NCI-H2196 treated with DMSO at 0.1 percent for 48 hours (cell line): ENCODE data around the gene FRY.
"Not testable (repeated sequence)": the region's sequence is repeated elsewhere in the genome, so short reads cannot be mapped to it uniquely, and the experiment has no call there.

ENCODE experiments used
- DNase-seq: peaks from one replicate; lab custom pipeline; 2025; ENCODE audit not compliant: unreplicated experiment; lab: John Stamatoyannopoulos, UW

FRY gene

DNA sequence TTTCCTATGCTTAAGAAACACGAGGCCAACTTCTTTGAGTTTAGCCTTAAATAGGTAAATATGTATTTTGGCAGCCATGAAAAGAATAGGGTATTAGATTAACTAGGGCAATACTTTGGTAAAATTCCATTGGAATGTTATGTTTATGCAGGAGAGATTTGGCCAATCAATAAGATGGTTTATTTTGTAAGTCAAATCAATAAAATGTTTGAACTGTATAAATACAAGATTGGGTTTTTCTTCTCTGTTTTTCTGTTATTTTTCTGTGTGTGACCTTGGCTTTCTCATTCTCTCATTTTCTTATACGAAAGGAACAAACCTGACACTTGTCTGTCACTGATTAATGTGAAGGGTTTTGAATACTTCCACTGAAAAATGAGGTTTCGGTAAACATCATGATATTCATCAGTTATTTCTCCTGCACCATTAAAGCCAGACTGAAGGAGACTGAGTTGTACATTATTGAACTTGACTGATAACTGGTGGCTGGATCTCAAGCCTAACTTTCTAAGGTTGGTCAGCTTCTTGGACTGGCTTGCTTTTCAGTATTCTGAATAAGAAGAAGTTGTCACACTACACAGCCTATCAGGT lies 8.6 kb downstream of the FRY start:
- DNase-seq: no peak

- DNase-seq: no peak
Observed at GRCh38 chr13:32040689-32041088, 9.1 kb downstream of the FRY start.

DNA sequence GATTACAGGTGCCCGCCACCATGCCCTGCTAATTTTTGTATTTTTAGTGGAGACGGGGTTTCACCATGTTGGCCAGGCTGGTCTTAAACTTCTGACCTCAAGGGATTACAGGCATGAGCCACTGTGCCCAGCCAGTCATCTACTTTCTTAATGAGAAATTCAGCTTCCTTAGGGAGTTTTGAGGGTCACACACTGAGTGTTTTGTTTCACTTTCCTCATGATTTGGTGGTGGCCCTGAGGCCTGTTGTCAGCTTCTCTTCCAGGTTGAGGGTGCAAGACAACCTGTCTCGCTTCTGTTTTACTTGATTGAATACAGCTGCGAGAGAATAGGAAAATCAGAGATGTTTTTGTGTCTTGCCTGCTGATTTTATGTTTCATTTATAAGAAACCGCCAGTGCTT lies 9.9 kb downstream of the FRY start:
- no peak for DNase-seq

- no peak for DNase-seq
Observed at GRCh38 chr13:32042551-32042950, 11.0 kb downstream of the FRY start.

DNA sequence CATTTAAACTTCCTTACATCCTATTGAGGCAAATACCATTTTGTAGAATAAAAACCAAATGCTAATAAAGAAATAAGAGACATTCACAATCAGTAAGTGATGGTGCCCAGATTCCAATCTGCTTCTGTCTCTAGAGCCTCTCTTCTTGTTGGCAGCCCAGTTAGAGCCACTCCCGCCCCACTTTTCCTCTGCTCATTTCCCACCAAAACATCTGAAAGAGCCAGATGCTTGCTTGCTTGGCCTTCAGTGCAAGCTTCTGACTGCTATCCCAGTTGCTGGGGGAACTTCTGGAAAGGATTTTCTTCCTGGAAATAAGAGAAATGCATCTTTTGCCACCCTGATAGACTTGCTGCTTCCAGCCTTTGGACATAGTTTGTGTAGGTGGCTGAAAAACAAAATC lies 12.9 kb downstream of the FRY start:
- no peak for DNase-seq

DNA sequence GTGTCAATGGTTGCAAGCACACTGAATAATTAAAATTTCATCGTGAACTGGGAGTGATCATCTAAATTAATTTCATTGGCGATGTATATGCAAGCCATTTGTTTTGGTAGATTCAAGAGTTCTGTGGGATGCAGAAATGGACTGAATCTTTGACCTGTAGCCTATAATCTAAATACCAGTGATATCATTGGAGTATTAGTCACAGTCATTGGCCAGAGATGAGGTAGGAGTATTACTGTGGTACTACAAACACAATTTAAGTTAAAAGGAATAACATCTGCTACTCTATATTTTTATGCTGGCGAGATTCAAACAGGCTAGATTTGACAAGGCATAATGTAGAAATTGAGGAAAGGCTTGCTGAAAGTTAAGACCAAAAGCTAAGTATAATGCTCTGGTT lies 14.0 kb downstream of the FRY start:
- DNase-seq: no peak

DNA sequence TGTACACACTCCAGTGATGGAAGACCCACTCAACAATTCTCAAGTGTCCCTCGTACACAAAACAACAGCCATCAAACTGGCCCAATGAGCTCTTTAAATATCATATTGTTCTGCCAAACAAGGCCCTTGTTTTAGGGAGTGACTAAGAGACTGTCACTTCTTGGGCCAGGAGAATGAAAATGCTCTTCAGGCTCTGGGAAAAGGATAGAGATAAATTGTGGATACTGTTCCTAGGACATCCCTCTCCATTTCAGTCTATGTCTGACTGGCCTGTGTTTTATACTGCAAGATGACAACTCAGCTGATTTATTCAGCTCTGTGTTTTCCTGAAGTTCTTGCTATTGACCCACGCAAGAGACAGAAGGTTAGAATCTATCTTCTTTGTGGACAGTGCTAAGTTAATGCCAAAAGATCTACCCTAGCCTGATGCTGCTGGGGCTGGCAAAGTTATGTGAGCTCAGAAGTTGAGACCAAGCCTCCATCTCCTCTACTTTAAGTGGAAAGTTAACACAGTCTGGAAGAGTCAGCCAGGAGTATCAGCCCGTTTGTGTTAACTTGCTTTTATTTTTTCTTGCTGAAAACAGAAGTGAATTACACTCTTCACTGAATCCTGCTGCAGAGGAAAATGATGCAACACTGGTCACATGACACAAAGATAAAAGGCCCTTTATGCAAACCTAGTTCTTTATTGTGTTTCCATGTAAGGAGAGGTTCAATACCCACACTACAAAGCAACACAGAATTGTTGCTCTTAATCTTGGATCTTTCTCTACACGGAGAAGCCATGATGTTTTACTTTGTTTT lies 14.6 kb downstream of the FRY start:
- no peak for DNase-seq

GRCh38 chr13:32047088-32047487 lies 15.5 kb downstream of the FRY start:
- no peak for DNase-seq

GRCh38 chr13:32047793-32048192 lies 16.2 kb downstream of the FRY start:
- no peak for DNase-seq

DNA sequence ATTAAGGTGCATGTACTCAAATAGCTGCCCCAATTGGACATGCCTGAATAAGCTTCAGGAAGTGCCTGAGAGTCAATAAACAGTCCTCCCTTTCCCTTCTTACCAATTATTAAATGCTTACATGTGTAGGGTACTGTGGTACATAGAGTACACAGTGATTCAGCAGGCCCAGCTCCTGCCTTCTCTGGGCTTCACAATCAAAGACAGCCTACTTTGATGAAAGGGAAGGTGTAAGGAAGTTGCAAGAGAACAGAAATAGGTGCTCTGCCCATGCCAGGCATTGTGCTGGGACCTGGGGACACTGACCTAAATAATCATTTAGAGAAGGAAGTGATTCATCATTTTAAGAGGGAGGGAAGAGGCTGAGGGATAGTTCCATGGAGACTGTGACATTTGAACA lies 17.2 kb downstream of the FRY start:
- DNase-seq: no peak

DNA sequence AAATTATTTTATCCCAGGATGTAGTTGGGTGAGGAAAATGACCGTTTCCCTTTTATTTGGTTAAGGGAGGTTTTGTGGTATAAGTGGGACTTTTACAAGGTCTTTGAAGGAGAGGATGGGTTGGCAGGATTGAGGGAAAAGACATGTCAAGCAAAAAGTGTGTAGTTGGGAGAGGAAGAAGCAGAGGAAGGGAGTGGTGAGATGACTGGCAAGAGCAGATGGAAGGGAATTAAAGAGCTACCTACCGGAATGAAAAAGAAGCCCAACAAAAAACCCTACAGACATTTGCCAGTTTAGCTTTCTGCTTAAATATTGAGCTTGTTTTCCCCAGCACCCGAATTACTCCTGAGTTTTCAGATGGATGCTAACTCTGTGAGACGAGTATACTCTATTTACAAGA lies 19.6 kb downstream of the FRY start:
- no peak for DNase-seq

- DNase-seq: peak; percentile 51
Observed at GRCh38 chr13:32056316-32056715, 24.7 kb downstream of the FRY start.

GRCh38 chr13:32057325-32057724 lies 25.8 kb downstream of the FRY start:
- DNase-seq: not testable (repeated sequence)

- no peak for DNase-seq
Observed at GRCh38 chr13:32059511-32059984, 28.0 kb downstream of the FRY start.

DNA sequence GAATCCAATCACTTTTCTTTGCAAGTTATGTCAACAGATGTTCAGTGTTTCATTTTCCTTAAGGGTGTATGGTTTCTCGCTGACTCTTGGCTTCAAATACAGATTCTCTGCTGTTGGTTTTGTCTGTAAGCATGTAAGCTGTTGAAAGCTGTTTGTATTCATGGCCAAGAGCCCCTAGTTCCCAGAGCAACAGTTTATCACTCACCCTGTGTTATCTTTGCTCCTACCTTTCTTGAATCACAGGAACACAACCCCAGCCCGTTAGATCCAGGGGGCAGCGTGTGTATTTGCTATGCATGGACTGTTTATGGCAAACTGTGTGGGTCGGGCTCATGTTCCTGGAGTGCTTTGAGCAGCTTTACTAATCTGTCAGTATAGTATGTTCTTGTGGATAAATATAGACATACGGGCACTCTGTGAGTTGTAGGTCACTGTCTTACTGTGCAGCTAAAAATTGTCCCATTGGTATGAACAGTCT lies 28.9 kb downstream of the FRY start:
- no peak for DNase-seq

DNA sequence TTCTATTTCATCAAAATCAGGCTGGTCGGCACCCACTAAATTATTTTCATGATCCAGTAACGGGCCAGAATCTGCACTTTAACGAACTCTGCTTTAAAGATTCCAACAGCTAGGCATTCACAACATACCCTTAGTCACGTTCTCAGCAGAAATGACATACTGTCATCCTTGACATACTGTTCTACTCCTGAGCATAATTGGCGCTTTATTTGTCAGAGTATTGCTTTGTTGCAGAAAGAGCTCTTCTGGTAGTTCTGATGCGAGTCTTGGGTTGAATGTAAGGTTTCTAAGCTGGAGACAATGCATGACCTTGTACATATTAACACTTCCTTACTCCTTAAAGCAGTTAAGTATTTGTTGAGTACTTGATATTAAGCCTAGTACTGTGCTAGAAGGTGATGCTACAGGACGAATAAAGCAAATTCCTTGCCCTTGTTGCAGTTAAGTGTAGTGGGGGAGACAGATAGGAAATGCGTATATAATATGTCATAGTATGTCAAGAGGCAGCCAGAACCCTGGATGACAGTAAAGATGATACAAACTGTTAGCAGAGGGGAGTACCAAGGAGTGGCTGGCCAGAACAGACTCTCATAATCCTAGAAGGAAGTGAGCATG lies 32.2 kb downstream of the FRY start:
- DNase-seq: no peak

DNA sequence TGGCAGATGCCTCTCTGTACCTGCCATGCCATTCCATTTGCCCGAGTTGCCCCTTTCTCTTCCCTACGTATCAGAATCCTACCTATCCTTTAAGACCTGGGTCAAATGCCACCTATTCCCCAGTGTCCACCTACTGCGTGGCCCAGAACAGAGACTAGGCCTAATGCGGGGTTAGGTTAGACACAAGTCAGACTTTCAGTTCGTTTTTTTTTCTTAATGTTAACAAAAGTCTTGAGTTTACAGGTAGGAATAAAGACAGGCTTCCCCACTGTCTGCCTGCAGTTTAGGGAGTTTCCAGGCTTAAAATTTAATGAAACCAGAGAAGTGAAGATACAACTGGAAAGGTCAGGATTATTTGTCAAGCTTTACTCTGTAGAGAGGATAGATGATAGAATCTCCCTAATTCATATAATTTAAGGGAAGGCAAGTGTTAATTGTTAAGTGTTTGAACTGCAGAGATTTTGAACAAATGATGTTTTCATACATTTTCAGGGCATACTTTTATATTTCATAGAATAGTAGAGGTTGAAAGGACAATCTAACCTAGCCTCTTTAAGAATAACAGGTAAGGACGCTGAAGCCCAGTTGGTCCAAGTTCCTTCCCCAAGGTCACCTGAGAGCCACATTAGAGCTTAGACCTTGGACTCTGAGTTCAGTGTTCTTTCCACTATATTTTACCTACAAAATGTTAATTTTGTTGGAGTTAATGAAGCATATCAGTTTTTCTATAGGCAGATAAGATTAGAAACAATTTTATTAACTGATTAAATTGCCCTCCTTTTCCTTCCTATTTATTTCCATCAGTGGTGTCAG lies 35.8 kb downstream of the FRY start:
- DNase-seq: no peak

GRCh38 chr13:32068255-32068654 lies 36.7 kb downstream of the FRY start:
- DNase-seq: no peak

GRCh38 chr13:32073180-32073864 lies 41.7 kb downstream of the FRY start:
- DNase-seq: no peak

GRCh38 chr13:32075170-32075851 lies 43.7 kb downstream of the FRY start:
- no peak for DNase-seq
